Endothelial cell of umbilical vein (primary cell): Measurements from ENCODE around the gene ZNF511. TPM values are rescaled to one million over a fixed set of nuclear protein-coding genes. Genes with fewer than 3 reads are reported as not detected.

Experiments
- BruUV-seq: library from RNA; stranded (reverse); fragments of 400-500 nt; replicated peaks from 2 replicates; lab custom pipeline; 2021; lab: Mats Ljungman, UMichigan
- CTCF ChIA-PET: fragments of 300-600, 350-600 bp; sonication (Branson Sonifier 250); formaldehyde crosslinking; loops from one replicate; lab custom pipeline; 2021; ENCODE audit warnings: antibody characterized with exemption, inconsistent platforms; lab: Charles Lee
- POLR2A ChIA-PET: fragments of 300-600, 350-600 bp; sonication (Branson Sonifier 250); formaldehyde crosslinking; loops from one replicate; lab custom pipeline; 2021; ENCODE audit warnings: antibody characterized with exemption, inconsistent platforms; lab: Charles Lee
- DNase-seq: peaks from one replicate; pipeline ENCODE4 v3.0.0-alpha.2; 2011; ENCODE audit warnings: low read depth, low spot score
- FAIRE-seq: peaks from 2 replicates; lab custom pipeline; 2011; peaks lifted over from hg19 to GRCh38; lab: Jason Lieb, UNC
- H2AFZ ChIP-seq: 2 replicates; pipeline ENCODE4 v1.6.0; 2012; ENCODE audit warnings: low read depth, low read length, control low read depth, inconsistent platforms
- H3K27ac ChIP-seq: 2 replicates; pipeline ENCODE4 v1.5.1; 2011; ENCODE audit warnings: low read depth, mild to moderate bottlenecking, control low read depth, low read length, moderate library complexity; ENCODE audit not compliant: insufficient read depth
- H3K27me3 ChIP-seq, 2 experiments: 2 replicates each; pipeline versions ENCODE4 v1.6.0 to v1.6.1; 2011; ENCODE audit warnings: low read length in 2 of 2, mixed read lengths in 1 of 2; ENCODE audit not compliant: control insufficient read depth in 2 of 2, insufficient read depth in 2 of 2
- H3K36me3 ChIP-seq, 2 experiments: 2 replicates in 1 of 2; 3 replicates in 1 of 2; pipeline ENCODE4 v1.5.1; 2011; ENCODE audit warnings: low read length in 2 of 2, mild to moderate bottlenecking in 1 of 2, moderate library complexity in 1 of 2; ENCODE audit not compliant: control insufficient read depth in 2 of 2, insufficient read depth in 2 of 2; ENCODE audit errors: extremely low read depth in 1 of 2
- H3K4me1 ChIP-seq: 3 replicates; pipeline ENCODE4 v1.5.1; 2011; ENCODE audit warnings: mild to moderate bottlenecking, low read length; ENCODE audit not compliant: control insufficient read depth, insufficient read depth; ENCODE audit errors: extremely low read depth
- H3K4me2 ChIP-seq: 2 replicates; pipeline ENCODE4 v1.6.1; 2011; ENCODE audit warnings: low read length, control low read depth, mixed read lengths; ENCODE audit not compliant: insufficient read depth
- H3K4me3 ChIP-seq, 3 experiments: fragments of 200-600 bp in 1 of 3; sonication (generic), shearing (Covaris generic) in 1 of 3; replicated peaks in 1 of 3; 2 replicates each; pipeline ENCODE4 v1.5.1; 2011 to 2016; ENCODE audit warnings: control low read depth in 3 of 3, low read length in 3 of 3, mild to moderate bottlenecking in 2 of 3, inconsistent platforms in 1 of 3, low read depth in 1 of 3, moderate library complexity in 1 of 3; ENCODE audit not compliant: insufficient read depth in 1 of 3
- H3K79me2 ChIP-seq: 2 replicates; pipeline ENCODE4 v1.6.0; 2012; ENCODE audit warnings: low read length, inconsistent platforms; ENCODE audit not compliant: control insufficient read depth, insufficient read depth
- H3K9ac ChIP-seq: replicated peaks from 2 replicates; pipeline ENCODE3; 2011; ENCODE audit warnings: low read length, control low read depth; ENCODE audit not compliant: insufficient read depth; ENCODE audit errors: extremely low read depth
- H3K9me1 ChIP-seq: replicated peaks from 3 replicates; pipeline ENCODE4 v1.6.0; 2011; ENCODE audit warnings: mild to moderate bottlenecking, low read length; ENCODE audit not compliant: control insufficient read depth, insufficient read depth; ENCODE audit errors: extremely low read depth
- H3K9me3 ChIP-seq: replicated peaks from 2 replicates; pipeline ENCODE4 v1.5.1; 2012; ENCODE audit warnings: low read length, inconsistent platforms; ENCODE audit not compliant: control insufficient read depth, insufficient read depth
- H4K20me1 ChIP-seq: replicated peaks from 2 replicates; pipeline ENCODE3; 2011; ENCODE audit warnings: mild to moderate bottlenecking, low read length; ENCODE audit not compliant: control insufficient read depth, insufficient read depth; ENCODE audit errors: extremely low read depth
- FOS ChIP-seq: IDR thresholded peaks from 2 replicates; pipeline ENCODE4 v1.6.1; 2011; ENCODE audit warnings: mild to moderate bottlenecking, low read length, moderate library complexity, borderline replicate concordance; ENCODE audit not compliant: insufficient read depth
- GATA2 ChIP-seq: IDR thresholded peaks from 2 replicates; pipeline ENCODE4 v1.7.0; 2011; ENCODE audit warnings: low read depth, mild to moderate bottlenecking, moderate library complexity, mixed read lengths, low read length; ENCODE audit not compliant: insufficient read length, insufficient read depth
- POLR2A ChIP-seq: IDR thresholded peaks from 2 replicates; pipeline ENCODE4 v1.6.1; 2012; ENCODE audit warnings: low read depth, mild to moderate bottlenecking, control low read depth, low read length
- POLR2AphosphoS5 ChIP-seq: IDR thresholded peaks from 2 replicates; pipeline ENCODE4 v1.6.1; 2012; ENCODE audit warnings: low read depth, mild to moderate bottlenecking, control low read depth, low read length, moderate library complexity; ENCODE audit not compliant: insufficient read depth
- dilution Hi-C: fragments of 300-500 bp; cut with MboI; formaldehyde crosslinking; loops from one replicate; pipeline ENCODE4 v1.15.0; 2019; ENCODE audit warnings: low sequenced_read_pairs; ENCODE audit not compliant: extremely low pct_ligation_motif_present
- intact Hi-C: fragments of 100-400 bp; cut with micrococcal nuclease; formaldehyde crosslinking; loops from one replicate; pipeline ENCODE4 v1.10.0; 2022
- polyA plus RNA-seq, 4 experiments: library from polyadenylated mRNA; depleted of rRNA in 3 of 4; stranded (reverse) in 3 of 4; unstranded in 1 of 4; fragments of >200 nt; gene quantifications; 2 replicates each; pipeline versions ENCODE4 v1.2.1 to v1.2.3, GENCODE V29; 2011 to 2012; ENCODE audit warnings: missing spikeins in 1 of 4
- total RNA-seq: library from RNA; stranded (reverse); gene quantifications from 2 replicates; pipeline ENCODE4 v1.2.3, GENCODE V29; 2021
- TF ChIP-seq, protein P1 (sequence below): IDR thresholded peaks from 2 replicates; pipeline ENCODE4 v1.6.1; 2011; ENCODE audit not compliant: insufficient read depth, insufficient read length
- TF ChIP-seq, protein P2 (sequence below), 2 donors: IDR thresholded peaks; 1 replicate in 1 of 2; 2 replicates in 1 of 2; pipeline ENCODE4 v1.5.1; 2011; ENCODE audit warnings: low read length in 2 of 2, mild to moderate bottlenecking in 2 of 2, moderate library complexity in 2 of 2, control low read depth in 1 of 2, inconsistent platforms in 1 of 2, low read depth in 1 of 2; ENCODE audit not compliant: insufficient read depth in 1 of 2; ENCODE audit errors: extremely low read depth in 1 of 2

Gene ZNF511
- total and polyA plus RNA-seq, 2 donors (not counting 3 experiments of a cell fraction or from before 2014, with no cell fraction given), result 25.6 to 37.9 TPM

- CTCF ChIA-PET, result interaction anchor here (1.0 kb wide), 1 partner anchor 27 kb away, joined by 8 read pairs; no protein-coding TSS in a partner anchor
- no peak for FAIRE-seq
- peak overlapping the region; percentile 70 for H3K4me2 ChIP-seq
- TF ChIP-seq GATA2, result no peak
- TF ChIP-seq FOS, result no peak
- TF ChIP-seq POLR2AphosphoS5, result no peak
- TF ChIP-seq, protein P1, sequence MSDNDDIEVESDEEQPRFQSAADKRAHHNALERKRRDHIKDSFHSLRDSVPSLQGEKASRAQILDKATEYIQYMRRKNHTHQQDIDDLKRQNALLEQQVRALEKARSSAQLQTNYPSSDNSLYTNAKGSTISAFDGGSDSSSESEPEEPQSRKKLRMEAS, result no peak
- TF ChIP-seq, protein P2, sequence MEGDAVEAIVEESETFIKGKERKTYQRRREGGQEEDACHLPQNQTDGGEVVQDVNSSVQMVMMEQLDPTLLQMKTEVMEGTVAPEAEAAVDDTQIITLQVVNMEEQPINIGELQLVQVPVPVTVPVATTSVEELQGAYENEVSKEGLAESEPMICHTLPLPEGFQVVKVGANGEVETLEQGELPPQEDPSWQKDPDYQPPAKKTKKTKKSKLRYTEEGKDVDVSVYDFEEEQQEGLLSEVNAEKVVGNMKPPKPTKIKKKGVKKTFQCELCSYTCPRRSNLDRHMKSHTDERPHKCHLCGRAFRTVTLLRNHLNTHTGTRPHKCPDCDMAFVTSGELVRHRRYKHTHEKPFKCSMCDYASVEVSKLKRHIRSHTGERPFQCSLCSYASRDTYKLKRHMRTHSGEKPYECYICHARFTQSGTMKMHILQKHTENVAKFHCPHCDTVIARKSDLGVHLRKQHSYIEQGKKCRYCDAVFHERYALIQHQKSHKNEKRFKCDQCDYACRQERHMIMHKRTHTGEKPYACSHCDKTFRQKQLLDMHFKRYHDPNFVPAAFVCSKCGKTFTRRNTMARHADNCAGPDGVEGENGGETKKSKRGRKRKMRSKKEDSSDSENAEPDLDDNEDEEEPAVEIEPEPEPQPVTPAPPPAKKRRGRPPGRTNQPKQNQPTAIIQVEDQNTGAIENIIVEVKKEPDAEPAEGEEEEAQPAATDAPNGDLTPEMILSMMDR (IDR thresholded peaks at IDR 0.05; ENCODE audit: extremely low read depth in 1 of 2, insufficient read depth in 1 of 2, low read depth in 1 of 2, low read length in 2 of 2), result no peak
- TF ChIP-seq POLR2A, result no peak
- H3K4me3 ChIP-seq, result peak overlapping the region; percentile 24 to 63 (median 52)
- H3K36me3 ChIP-seq, result no peaks in the 10 kb centered on the region
- no peak overlapping the region for H3K27ac ChIP-seq
- no peaks in the 10 kb centered on the region for H3K79me2 ChIP-seq
- no peak for DNase-seq
- no TSS peak for BruUV-seq
- no peaks in the 10 kb centered on the region for H4K20me1 ChIP-seq
- POLR2A ChIA-PET, result interaction anchor here (1.0 kb wide), 1 partner anchor 16 kb away, joined by 4 read pairs; the partner anchor contains the start of gene ECHS1
- intact Hi-C loops, result loop anchor here (1.0 to 2.0 kb wide), 2 partner anchors 17 to 28 kb away; partner anchors contain the start of gene ECHS1
- H3K9ac ChIP-seq, result peak overlapping the region; percentile 48
- dilution Hi-C loops, result no loop called here
- no peaks in the 10 kb centered on the region for H3K9me3 ChIP-seq
- H2AFZ ChIP-seq, result peak overlapping the region; percentile 92
- no peaks in the 10 kb centered on the region for H3K27me3 ChIP-seq
- no peaks in the 10 kb centered on the region for H3K9me1 ChIP-seq
- H3K4me1 ChIP-seq, result peaks cover 3% of the 10 kb centered on the region
These were observed 48.0 kb downstream of the ZNF511 start for GRCh38 chr10:133356549-133357284.
